H4 (cell line): Measurements from ENCODE around the gene ATG4B. TPM values are rescaled to one million over a fixed set of nuclear protein-coding genes. Genes with fewer than 3 reads are reported as not detected.
A peak's percentile ranks its signal among the peaks of the same experiment; 100 is the strongest.
"Not testable (repeated sequence)": the region's sequence is repeated elsewhere in the genome, so short reads cannot be mapped to it uniquely, and the experiment has no call there.

Source experiments
- DNase-seq: peaks from one replicate; pipeline ENCODE4 v3.0.0-alpha.2; 2015; ENCODE audit warnings: low spot score
- total RNA-seq: library from RNA; depleted of rRNA; stranded (reverse); fragments of >200 nt; shearing (Covaris generic); gene quantifications from 2 replicates; pipeline ENCODE4 v1.2.3, GENCODE V29; 2014

The ATG4B gene
- total RNA-seq, 1 experiment from 2014 or later: 72.8 TPM

GRCh38 chr2:241640165-241640795 is 2.8 kb downstream of the ATG4B start:
- DNase-seq: no peak

- no peak for DNase-seq
Measured at GRCh38 chr2:241641631-241642030, 4.1 kb downstream of the ATG4B start.

- DNase-seq: no peak
Measured at GRCh38 chr2:241645056-241645914, 7.8 kb downstream of the ATG4B start.

- DNase-seq: no peak
Measured at GRCh38 chr2:241645915-241646645, 8.6 kb downstream of the ATG4B start.

GRCh38 chr2:241648453-241648852 is 11.0 kb downstream of the ATG4B start:
- DNase-seq: no peak

GRCh38 chr2:241649404-241649803 is 11.9 kb downstream of the ATG4B start:
- DNase-seq: no peak

GRCh38 chr2:241649927-241650326 is 12.4 kb downstream of the ATG4B start:
- DNase-seq: no peak

- DNase-seq: no peak
Measured at GRCh38 chr2:241652142-241652541, 14.6 kb downstream of the ATG4B start.

GRCh38 chr2:241652722-241653121 is 15.2 kb downstream of the ATG4B start:
- no peak for DNase-seq

GRCh38 chr2:241653210-241653750 is 15.8 kb downstream of the ATG4B start:
- DNase-seq: no peak

- DNase-seq: no peak
Measured at GRCh38 chr2:241654551-241654950, 17.1 kb downstream of the ATG4B start.

GRCh38 chr2:241655516-241656189 is 18.2 kb downstream of the ATG4B start:
- no peak for DNase-seq

GRCh38 chr2:241656190-241656741 is 18.8 kb downstream of the ATG4B start:
- no peak for DNase-seq

- DNase-seq: no peak
Measured at GRCh38 chr2:241657786-241658254, 20.3 kb downstream of the ATG4B start.

GRCh38 chr2:241658296-241658695 is 20.8 kb downstream of the ATG4B start:
- no peak for DNase-seq

- peak; percentile 43 for DNase-seq
Measured at GRCh38 chr2:241659150-241659739, 21.8 kb downstream of the ATG4B start.

GRCh38 chr2:241660593-241661213 is 23.2 kb downstream of the ATG4B start:
- DNase-seq: no peak

GRCh38 chr2:241662731-241663130 is 25.2 kb downstream of the ATG4B start:
- DNase-seq: not testable (repeated sequence)

GRCh38 chr2:241665731-241666440 is 28.4 kb downstream of the ATG4B start:
- no peak for DNase-seq
